ES-I3 (cell line): Measurements from ENCODE around the gene SMOC1.

Experiments used
- H3K36me3 ChIP-seq: 2 replicates; pipeline ENCODE4 v1.6.1; 2013; ENCODE audit warnings: mild to moderate bottlenecking, low read length, control low read depth, moderate library complexity; ENCODE audit not compliant: insufficient read depth
- H3K4me1 ChIP-seq: 2 replicates; pipeline ENCODE4 v1.6.1; 2013; ENCODE audit warnings: mild to moderate bottlenecking, control low read depth, low read length; ENCODE audit not compliant: insufficient read depth
- H3K9ac ChIP-seq: 2 replicates; pipeline ENCODE4 v1.6.1; 2013; ENCODE audit warnings: low read depth, mild to moderate bottlenecking, low read length, moderate library complexity
- H3K9me3 ChIP-seq: 2 replicates; pipeline ENCODE4 v1.6.1; 2013; ENCODE audit warnings: mild to moderate bottlenecking, low read length, moderate library complexity; ENCODE audit not compliant: control insufficient read depth, insufficient read depth

The SMOC1 gene

DNA sequence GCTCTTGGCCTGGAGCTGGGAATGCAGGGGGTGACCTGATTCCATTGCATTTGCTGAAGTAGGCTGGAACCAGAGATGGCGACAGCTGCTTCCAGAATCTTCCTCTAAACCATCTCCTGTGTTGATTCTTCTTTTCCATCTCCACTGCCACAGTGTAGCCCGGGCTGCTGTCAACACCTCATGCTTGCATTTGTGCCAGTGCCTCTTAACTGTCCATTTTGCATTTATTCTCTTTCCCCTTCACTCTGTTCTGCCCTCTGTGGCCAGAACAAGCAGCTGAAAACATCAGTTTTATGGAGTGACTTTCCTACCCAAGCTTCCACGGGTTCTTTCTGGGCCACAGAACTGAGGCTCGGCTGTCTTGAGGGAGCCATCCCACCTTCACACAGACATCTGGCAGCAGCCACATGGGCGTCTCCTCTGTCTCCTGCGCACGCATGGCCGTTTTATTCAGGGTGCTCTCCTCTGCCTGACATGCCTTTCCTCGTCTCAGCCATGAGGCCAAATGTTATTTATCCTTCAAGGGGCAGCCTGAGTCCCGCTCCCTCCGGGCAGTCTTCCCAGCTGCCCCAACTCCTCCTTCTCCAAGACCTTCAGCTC lies 51.7 kb downstream of the SMOC1 start:
- Histone ChIP-seq H3K9me3 (no peaks in the 10 kb centered on the region), H3K4me1 (no peaks in the 10 kb centered on the region), H3K36me3 (no peaks in the 10 kb centered on the region), H3K9ac (no peak overlapping the region)

DNA sequence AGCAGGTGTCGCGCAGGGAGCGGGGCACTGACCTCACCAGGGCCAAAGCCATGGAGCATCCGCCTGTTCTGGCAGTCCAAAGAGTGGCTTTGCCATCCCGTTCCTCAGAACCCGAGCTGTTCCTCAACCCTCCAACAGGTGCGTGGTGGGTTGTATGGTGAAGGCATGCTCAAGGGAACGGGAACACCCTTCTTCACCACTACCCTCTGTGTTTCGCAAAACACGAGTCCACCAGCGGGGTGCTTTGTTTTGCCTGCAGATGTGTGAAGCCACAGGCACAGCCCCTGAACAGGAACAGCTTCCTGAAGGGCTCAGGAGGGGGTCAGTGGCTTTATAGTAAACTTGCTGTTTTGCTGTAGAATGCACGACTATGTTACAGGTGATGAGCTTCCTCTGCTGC lies 52.7 kb downstream of the SMOC1 start:
- no peaks in the 10 kb centered on the region for H3K4me1 ChIP-seq
- no peak overlapping the region for H3K9ac ChIP-seq
- no peaks in the 10 kb centered on the region for H3K36me3 ChIP-seq
- no peaks in the 10 kb centered on the region for H3K9me3 ChIP-seq

DNA sequence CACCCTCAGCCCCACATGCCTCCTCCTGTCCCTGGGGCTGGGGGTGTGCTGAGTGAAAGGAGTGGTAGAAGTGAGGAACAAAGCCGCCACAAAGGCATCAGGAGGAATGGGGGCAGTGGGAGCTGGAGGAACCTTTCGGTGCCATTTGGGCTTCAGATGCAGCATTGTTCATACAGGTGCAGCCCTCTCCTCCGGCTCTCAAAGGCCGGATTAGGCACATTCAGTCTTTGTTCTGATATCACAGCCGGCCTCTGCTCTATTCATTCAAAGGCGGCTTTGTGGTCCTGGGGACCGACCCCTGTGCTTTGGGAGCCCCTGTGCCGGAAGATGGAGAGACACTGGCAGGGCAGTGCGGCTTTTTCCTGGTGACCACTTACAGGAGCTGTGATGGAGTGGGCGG lies 53.2 kb downstream of the SMOC1 start:
- Histone ChIP-seq H3K9ac (no peak overlapping the region), H3K9me3 (no peaks in the 10 kb centered on the region), H3K4me1 (no peaks in the 10 kb centered on the region), H3K36me3 (no peaks in the 10 kb centered on the region)

DNA sequence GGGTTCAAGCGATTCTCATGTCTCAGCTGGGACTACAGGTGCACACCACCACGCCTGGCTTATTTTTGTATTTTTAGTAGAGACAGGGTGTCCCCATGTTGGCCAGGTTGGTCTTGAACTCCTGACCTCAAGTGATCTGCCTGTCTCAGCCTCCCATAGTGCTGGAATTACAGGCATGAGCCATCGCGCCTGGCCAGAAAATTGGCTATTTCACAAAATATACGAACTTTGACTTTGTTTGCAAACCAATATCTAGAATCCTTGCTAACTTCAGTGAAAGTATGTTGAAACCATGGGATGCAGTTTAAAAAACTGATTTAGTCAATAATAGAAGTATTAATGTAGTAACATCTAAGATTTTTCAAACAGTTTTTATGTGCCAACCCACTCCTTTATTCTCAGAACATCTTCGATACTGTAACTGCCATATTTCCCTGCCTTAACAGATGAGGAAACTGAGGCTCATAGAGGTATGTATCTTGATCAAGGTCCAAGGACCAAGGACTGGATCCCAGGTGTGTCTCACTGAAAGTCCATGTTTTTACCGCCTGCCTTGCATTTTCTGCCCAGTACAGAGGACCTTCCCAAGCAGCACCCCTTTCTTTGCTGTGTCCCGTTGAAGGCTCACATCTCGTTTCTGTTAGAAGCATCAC lies 54.5 kb downstream of the SMOC1 start:
- Histone ChIP-seq H3K4me1 (no peaks in the 10 kb centered on the region), H3K9ac (no peak overlapping the region), H3K9me3 (no peaks in the 10 kb centered on the region), H3K36me3 (no peaks in the 10 kb centered on the region)

DNA sequence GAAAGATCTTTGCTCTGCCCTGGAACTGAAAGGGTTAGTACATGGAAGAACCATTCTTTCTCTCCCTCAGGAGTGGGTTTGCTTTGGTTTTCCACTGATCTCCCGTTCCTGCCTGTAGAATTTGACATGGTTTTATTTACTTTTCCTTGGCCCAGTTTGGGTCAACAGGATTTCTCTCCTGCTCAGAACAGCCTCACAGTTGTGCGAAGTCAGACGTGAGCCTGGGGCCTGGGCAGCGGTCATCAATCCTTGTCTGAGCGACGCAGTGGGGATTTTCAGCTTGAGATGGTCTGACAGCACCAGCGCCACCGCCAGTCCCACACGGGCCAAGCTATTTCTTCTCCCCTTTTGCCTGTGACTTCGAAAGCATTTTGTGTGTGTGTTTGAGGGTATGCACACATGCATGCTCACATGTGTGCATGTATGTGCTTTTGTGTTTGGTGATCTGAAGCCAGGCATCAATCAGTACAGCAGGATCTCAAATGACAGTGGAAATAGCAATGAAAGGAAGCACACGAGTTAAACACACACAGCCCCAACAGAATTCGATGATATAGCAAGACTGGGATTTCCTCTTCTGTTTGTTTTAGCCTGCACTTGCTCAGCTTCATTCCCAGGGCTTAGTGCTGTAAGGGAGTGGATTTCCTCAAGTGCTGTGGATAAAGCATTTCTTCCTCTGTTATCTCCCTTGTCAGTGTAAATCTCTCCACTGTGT lies 58.3 kb downstream of the SMOC1 start:
- H3K9me3 ChIP-seq = no peaks in the 10 kb centered on the region
- H3K36me3 ChIP-seq = no peaks in the 10 kb centered on the region
- no peaks in the 10 kb centered on the region for H3K4me1 ChIP-seq
- H3K9ac ChIP-seq = no peak overlapping the region

DNA sequence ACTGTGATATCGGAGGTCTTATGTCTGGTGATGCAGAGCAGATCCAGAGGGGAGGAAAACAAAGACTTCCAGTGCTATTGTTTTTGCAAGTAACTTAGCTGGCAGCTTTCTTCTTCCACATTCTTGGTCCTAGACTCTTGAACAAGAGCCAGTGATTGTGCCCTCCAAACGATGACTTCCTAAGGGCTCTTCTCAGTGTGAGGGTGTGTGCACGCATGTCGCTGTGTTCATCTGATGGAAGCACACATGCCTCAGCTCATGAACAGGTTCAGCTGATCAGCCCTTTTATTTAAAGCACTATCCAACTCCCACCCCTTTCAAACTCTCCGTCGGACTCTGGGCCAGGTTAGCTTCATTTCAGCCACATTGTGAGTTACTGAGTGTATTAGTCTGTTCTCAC lies 59.5 kb downstream of the SMOC1 start:
- Histone ChIP-seq H3K36me3 (no peaks in the 10 kb centered on the region), H3K9ac (no peak overlapping the region), H3K9me3 (no peaks in the 10 kb centered on the region), H3K4me1 (no peaks in the 10 kb centered on the region)

DNA sequence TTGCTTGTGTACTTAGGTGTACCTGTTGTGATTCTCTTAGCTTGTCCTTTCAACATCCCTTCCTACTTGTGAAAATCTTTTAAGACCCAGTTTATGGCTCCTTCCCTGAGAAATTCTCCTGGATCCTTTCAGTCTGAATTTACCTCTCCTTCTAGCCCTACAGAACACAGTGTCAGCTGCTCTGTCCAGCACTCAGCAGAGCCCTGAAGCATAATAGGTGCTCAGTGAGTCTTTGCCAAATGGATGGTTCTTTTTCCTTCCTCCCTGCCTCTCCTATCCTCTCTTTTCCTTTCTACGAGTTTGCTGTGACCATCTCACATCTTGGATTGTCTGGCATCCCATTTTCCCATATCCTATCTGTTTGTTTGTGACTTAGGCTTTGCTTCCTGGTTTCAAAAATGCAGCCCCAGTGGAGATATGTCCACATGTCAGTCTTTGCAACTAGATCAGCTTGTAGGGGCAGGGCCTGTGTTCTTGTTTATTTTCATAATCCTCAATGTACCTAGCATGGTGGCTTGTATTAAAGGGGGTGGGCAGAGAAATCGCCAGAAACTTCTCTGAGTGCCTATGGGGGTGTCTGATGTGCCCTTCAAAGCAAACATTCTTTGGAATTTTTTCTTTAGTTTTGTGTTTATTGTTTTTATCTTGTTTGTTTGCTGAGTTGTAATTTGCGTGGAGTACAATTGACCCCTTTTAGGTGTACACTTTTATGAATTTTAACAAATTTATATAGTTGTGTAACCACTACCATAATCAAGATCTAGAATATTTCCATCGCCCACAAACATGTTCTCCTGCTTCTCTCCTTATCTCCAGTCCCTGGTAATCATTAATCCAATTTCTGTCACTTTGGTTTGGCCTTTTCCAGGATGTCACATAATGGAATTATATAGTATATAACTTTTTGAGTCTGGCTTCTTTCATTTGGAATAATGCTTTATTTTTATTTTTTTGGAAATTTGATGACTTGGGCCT lies 62.8 kb downstream of the SMOC1 start:
- H3K36me3 ChIP-seq = no peaks in the 10 kb centered on the region
- no peak overlapping the region for H3K9ac ChIP-seq
- no peaks in the 10 kb centered on the region for H3K4me1 ChIP-seq
- 0 out of 2 replicates have a peak, but pooled peaks cover 2% of the 10 kb centered on the region for H3K9me3 ChIP-seq

DNA sequence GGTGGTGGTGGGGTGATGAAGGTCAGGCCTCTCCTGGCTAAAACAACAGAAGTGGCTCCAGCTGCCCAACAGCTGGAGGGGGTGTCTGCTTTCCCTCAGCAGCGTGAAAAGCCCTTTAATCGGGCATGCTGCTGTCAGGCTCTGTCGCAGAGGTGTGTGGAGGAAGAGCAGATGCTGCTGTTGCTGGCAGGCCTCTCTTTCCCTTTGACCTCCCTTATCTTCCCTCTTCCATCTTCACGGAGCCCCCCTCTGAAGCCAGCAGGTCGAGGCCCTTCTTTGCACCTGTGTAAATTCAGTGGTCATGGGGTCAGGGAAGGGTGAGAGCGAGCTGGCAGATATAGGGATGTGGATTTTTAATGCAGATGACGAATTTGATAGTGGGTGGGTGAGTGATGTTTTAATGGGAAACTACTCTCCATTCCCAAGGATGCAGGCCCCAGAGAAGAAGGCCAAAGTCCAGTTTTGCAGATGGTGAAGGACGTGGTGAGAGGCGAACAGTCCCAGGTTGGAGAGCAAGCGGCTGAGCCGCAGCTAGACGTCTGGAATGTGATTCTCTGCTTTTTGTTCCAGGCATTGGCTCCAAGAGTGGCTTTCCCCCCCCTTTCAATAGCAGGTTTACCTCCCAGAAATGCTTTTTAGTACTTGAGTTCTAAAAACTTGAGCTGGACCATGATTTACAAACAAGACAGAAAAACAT lies 64.0 kb downstream of the SMOC1 start:
- 0 out of 2 replicates have a peak, but pooled peaks cover 2% of the 10 kb centered on the region for H3K9me3 ChIP-seq
- no peaks in the 10 kb centered on the region for H3K4me1 ChIP-seq
- H3K9ac ChIP-seq = no peak overlapping the region
- no peaks in the 10 kb centered on the region for H3K36me3 ChIP-seq

DNA sequence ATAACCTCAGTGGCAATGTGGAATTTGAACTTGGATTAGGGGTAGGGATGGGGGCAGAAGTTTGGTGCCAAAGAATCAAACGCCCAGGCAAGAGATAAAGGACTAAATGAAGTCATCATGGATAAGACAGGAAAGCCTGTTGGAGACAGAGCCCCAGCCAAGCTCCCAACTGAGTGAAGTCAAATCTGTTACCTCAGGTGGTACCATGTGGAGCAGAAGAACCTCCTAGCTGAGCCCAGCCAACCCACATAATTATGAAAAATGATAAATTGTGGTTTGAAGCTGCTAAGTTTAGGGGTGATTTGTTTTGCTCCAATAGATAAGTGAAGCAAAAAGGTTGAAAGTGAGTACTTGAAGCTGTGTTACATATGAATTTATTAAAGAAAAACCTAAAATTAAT lies 66.1 kb downstream of the SMOC1 start:
- no peaks in the 10 kb centered on the region for H3K36me3 ChIP-seq
- H3K4me1 ChIP-seq = no peaks in the 10 kb centered on the region
- 0 out of 2 replicates have a peak, but pooled peaks cover 2% of the 10 kb centered on the region for H3K9me3 ChIP-seq
- no peak overlapping the region for H3K9ac ChIP-seq

DNA sequence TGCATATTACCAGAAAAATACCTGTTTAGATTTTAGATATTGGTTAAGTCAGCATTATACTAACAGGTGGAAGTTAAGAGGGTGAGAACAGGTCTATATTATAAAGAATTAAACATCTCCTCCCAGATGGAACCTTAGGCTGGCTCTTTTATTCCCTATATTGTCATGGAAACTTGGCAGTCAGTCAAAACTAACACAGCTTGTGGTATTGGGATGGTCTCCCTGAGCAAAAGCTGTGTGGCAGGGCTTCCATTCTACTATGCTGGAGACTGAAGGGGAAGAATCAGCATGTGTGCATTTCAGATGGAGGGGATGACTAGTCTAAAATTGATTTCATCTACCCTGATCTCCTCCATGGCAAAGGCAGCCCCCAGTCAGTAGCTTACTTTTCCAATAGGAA lies 66.7 kb downstream of the SMOC1 start:
- Histone ChIP-seq H3K9me3 (0 out of 2 replicates have a peak, but pooled peaks cover 2% of the 10 kb centered on the region), H3K9ac (no peak overlapping the region), H3K4me1 (no peaks in the 10 kb centered on the region), H3K36me3 (no peaks in the 10 kb centered on the region)

DNA sequence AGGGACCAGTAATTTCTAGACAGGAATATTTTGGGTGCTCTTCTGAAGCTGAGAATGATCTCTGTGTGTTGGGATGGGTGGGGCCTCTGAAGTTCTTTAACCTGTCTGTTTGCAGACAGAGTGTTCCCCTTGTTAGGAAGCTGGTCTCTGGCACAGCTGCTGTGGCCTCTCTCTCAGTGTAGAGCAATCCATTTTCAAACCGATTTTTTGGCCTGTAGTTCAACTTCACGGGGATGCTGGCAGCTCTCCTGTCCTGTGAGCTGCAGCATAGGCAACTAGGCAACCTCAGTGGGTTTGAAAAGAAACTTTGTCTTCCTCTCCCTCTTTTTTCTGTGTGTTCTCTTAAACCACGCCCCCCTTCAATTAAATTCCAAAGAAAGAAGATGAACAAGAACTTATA lies 69.1 kb downstream of the SMOC1 start:
- Histone ChIP-seq H3K4me1 (no peaks in the 10 kb centered on the region), H3K9ac (no peak overlapping the region)

DNA sequence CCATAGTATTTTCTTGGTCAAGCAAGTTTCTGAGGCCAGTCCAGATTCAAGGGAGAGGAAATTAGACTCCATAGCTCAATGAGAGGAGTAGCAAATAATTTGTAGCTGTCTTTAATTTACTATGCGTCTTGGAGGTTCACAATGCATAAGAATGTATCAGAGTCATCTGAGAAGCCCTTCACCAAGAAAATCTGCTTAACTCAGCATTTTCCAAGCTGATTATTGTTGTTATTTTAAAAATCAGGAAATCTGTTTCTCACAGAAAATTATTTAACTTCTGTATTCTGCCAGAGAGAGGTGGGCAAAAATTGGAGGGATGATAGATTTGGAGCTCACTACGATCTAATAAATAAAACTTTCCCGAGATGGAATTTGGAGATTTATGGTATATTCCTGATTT lies 72.0 kb downstream of the SMOC1 start:
- Histone ChIP-seq H3K9ac (no peak overlapping the region), H3K9me3 (no peaks in the 10 kb centered on the region), H3K4me1 (no peaks in the 10 kb centered on the region), H3K36me3 (no peaks in the 10 kb centered on the region)

More for the DNA sequence above, 69.1 kb downstream of the SMOC1 start:
- Histone ChIP-seq H3K9me3 (0 out of 2 replicates have a peak, but pooled peaks cover 2% of the 10 kb centered on the region), H3K36me3 (no peaks in the 10 kb centered on the region)

DNA sequence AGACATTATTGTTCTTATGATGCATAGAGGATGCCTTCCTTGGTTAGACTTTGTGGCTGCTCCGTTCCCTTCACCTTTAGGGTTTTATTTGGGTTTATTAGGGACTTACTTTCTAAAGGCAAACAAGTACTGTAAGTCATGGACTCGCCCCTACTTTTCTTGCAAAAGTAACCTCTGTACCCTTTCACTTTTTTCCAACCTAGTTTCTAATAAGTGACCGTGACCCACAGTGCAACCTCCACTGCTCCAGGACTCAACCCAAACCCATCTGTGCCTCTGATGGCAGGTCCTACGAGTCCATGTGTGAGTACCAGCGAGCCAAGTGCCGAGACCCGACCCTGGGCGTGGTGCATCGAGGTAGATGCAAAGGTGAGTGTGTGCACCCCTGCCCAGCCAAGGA lies 72.7 kb downstream of the SMOC1 start:
- H3K9me3 ChIP-seq = no peaks in the 10 kb centered on the region
- H3K4me1 ChIP-seq = no peaks in the 10 kb centered on the region
- H3K36me3 ChIP-seq = no peaks in the 10 kb centered on the region
- no peak overlapping the region for H3K9ac ChIP-seq
